Neural cell (in vitro differentiated cells): ENCODE data around the gene LAPTM5.

Source experiments
- EP300 ChIP-seq: fragments of 450-650 bp; conservative IDR thresholded peaks from 2 replicates; pipeline ENCODE4 v1.6.1; 2014; ENCODE audit warnings: antibody characterized with exemption, mild to moderate bottlenecking, moderate library complexity; ENCODE audit not compliant: poor library complexity, severe bottlenecking
- TF ChIP-seq, protein P1 (sequence below): fragments of 450-650 bp; IDR thresholded peaks from 2 replicates; pipeline ENCODE4 v1.5.1; 2014; ENCODE audit warnings: antibody characterized with exemption, mild to moderate bottlenecking, moderate library complexity; ENCODE audit not compliant: poor library complexity, severe bottlenecking

DNA sequence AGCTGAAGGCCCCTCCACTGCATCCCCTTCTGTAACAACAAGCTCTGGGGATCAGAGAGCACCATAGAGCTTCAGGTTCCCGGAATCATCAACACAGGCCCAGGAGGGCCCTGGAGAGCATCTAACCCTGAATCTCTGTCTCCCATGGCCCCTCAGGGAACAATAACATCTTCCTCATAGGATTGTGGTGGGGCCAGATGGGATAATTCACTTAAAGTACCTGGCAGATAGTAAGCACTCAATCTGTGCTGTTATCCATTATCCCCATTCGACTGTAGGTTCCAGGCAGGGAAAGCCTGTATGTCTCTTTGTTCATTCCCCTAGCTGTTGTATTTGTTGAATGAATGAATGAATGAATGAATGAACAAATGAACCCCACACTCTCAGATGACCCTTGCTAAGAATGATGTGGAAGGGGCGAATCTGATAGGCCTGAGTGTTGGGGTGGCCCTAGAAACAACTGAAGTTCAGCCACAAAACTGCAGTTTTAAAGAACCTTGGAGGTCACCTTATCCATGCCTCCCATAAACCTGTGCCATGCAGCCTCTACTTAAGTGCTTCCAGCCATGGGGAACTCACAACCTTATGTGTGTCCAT, 14.5 kb downstream of the LAPTM5 start:
- TF ChIP-seq, protein P1, sequence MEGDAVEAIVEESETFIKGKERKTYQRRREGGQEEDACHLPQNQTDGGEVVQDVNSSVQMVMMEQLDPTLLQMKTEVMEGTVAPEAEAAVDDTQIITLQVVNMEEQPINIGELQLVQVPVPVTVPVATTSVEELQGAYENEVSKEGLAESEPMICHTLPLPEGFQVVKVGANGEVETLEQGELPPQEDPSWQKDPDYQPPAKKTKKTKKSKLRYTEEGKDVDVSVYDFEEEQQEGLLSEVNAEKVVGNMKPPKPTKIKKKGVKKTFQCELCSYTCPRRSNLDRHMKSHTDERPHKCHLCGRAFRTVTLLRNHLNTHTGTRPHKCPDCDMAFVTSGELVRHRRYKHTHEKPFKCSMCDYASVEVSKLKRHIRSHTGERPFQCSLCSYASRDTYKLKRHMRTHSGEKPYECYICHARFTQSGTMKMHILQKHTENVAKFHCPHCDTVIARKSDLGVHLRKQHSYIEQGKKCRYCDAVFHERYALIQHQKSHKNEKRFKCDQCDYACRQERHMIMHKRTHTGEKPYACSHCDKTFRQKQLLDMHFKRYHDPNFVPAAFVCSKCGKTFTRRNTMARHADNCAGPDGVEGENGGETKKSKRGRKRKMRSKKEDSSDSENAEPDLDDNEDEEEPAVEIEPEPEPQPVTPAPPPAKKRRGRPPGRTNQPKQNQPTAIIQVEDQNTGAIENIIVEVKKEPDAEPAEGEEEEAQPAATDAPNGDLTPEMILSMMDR: no peak
- TF ChIP-seq EP300: no peak
